GM20000 (cell line): Measurements from ENCODE around the gene RAP1GDS1.

Experiments
- DNase-seq: peaks from one replicate; pipeline ENCODE4 v3.0.0; 2012; ENCODE audit warnings: low spot score
- TF ChIP-seq, protein P1 (sequence below): IDR thresholded peaks from 2 replicates; pipeline ENCODE4 v1.5.1; 2012; ENCODE audit warnings: mild to moderate bottlenecking, control low read depth; ENCODE audit errors: extremely low read depth, missing control alignments

The RAP1GDS1 gene

DNA sequence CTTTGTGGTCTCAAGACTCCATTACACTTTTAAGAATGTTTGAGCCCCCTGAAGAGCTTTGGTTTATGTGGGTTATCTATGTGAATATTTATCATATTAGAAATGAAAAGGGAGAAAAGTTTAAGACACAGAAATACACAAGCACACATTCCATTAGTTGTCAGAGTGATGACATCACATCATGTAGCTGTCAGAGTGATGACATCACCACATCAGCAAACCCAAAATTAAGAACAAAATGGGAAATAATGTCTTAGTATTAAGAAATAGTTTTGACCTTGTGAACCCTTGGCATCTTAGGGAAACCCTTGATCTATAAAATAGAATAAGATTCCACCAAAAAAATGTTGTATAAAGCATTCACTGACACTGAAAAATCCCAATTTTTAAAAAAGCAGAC, 201.3 kb downstream of the RAP1GDS1 start:
- TF ChIP-seq, protein P1, sequence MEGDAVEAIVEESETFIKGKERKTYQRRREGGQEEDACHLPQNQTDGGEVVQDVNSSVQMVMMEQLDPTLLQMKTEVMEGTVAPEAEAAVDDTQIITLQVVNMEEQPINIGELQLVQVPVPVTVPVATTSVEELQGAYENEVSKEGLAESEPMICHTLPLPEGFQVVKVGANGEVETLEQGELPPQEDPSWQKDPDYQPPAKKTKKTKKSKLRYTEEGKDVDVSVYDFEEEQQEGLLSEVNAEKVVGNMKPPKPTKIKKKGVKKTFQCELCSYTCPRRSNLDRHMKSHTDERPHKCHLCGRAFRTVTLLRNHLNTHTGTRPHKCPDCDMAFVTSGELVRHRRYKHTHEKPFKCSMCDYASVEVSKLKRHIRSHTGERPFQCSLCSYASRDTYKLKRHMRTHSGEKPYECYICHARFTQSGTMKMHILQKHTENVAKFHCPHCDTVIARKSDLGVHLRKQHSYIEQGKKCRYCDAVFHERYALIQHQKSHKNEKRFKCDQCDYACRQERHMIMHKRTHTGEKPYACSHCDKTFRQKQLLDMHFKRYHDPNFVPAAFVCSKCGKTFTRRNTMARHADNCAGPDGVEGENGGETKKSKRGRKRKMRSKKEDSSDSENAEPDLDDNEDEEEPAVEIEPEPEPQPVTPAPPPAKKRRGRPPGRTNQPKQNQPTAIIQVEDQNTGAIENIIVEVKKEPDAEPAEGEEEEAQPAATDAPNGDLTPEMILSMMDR: no peak
- no peak for DNase-seq

DNA sequence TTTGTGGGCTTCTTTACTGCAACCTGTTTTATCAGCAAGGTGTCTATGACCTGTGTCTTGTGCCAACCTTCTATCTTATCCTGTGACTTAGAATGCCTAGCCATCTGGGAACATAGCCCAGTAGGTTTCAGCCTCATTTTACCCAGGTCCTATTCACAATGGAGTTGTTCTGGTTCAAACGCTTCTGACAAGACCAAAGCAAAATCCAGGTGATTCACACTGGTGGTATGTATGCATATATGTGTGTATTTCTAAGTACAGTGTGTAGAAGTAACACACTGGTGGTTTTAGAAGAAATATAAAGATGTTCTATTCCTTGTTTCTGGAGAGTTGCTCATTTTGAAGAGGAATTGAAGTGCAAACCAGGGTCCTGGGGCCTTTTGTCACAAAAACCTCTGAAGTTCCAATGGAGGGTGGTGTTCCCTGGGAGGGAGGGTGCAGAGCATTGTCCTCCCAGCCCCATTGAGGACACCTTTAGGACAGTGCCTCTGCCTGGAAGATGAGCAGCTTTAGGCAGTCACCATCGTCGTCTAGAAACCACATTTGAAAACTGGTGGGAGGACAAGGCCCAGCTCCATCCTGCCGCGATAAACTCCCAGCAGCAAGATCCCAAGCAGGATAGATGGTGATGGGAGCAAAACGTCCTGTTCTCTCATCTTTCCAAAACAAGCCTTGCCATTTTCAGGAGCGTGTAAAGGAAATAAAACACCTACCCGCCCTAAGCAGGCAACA, 205.8 kb downstream of the RAP1GDS1 start:
- TF ChIP-seq, protein P1: no peak

DNA sequence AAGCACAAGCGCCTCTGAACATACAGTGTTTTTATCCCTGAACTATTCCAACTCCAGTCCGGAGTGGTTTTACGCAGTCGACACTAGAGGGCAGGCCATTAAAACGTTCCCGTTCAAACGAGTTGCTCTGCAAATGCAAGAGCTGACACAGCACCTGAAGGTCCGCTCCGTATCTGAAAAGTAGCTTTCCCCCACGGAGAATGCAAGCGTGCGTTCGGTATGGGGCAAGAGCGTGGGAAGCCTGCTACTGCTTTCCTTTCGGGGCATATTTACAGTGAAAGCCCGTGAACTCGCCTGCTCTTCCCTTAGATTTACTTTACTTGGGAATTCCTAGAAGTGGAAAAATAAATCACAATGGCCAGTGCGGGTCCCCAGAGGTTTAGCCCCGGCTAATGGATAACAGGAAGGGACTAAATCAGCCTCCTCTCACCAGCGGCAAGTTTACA, 206.5 kb downstream of the RAP1GDS1 start:
- TF ChIP-seq, protein P1: peak; percentile 82
- peak; percentile 72 for DNase-seq

More for the DNA sequence above, 205.8 kb downstream of the RAP1GDS1 start:
- no peak for DNase-seq

DNA sequence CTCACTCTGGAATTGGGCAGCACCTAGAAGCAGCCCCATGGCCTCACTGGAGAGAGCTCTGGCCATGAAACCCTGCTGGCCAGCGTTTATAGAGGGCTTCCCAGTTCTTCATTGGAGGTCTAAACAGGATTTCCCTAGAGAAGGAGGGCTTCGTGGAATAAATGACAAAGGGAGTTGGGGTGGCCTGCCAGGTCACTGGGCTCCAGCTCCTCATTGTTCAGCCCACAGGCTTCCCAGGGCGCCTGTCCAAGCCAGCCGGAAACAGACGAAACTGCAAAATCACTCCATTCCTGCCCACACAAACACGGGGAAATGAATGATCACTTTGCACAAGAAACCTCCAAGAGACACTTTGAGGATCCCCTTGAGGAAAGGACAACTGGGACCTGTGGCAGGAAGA, 207.5 kb downstream of the RAP1GDS1 start:
- DNase-seq: no peak
- TF ChIP-seq, protein P1: no peak

DNA sequence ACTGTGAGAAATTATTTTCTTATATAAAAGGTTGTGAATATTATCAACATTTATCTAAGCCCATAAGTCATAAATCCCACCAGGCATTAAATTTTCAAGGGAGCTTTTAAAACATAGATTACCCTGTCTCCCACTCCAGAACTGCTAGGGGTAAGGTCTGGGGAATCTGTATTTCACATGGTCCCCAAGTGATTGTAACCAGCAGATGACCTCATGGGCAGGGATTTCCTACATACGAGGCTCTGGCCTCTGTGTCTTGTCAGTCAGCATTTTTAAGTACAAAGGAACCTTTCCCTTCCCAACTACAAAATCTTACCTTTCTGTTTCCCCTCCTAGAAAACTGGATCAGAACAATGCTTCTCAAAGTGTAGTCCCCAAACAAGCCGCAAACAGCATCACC, 208.6 kb downstream of the RAP1GDS1 start:
- DNase-seq: no peak
- TF ChIP-seq, protein P1: no peak

DNA sequence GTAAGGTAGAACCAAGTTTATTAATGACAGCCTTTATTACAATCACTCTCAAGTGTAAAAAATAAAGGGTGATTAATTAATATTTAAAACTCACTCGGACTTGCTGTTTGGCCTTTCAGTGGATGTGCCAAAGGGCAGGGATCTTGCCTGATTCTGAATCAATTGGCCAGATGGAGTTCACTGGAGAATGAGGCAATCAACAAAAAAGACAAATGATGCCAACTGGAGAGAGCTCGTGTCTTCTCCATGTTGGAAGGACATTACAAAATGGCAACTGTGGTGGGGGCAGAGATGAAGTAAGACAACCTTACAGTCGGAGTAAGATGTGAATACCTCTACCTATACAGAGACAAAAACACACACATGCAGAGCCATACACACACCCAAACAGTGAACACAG, 209.2 kb downstream of the RAP1GDS1 start:
- TF ChIP-seq, protein P1: no peak

DNA sequence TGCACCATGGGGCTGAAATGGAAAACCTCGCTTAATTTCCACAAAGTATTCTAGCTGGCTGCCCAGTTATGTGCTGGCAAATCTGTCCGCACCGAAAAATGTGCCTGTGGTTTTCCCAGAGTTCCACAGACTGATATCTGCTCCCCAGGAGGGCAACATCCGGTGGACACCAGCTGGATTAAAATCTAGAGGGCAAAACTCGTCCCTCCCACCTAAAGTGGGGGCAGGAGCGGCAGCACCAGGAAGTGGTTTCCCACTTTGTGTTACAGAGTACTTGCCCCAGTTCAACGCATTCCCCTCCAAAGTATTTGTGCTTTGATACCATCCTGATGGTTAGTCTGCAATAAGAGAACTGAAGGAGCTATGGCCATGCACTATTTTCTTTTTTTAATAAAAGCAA, 209.6 kb downstream of the RAP1GDS1 start:
- no peak for DNase-seq
- TF ChIP-seq, protein P1: no peak

More for the DNA sequence above, 209.2 kb downstream of the RAP1GDS1 start:
- DNase-seq: no peak
